Measurements from ENCODE around the gene ACSF3. TPM values are rescaled to one million over a fixed set of nuclear protein-coding genes. Genes with fewer than 3 reads are reported as not detected.
A peak's percentile ranks its signal among the peaks of the same experiment; 100 is the strongest.
"Not testable (repeated sequence)": the region's sequence is repeated elsewhere in the genome, so short reads cannot be mapped to it uniquely, and the experiment has no call there.

Gene ACSF3
- total and polyA plus RNA-seq, 7 donors: 13.4 to 26.5 (median 16.2) TPM

- intact Hi-C loops (cut with DNase I): no loop called here
- Histone ChIP-seq H3K4me3 (no peak overlapping the region), H3K9me3 (no peaks in the 10 kb centered on the region), H3K27ac (no peak overlapping the region), H3K4me1 (no peaks in the 10 kb centered on the region), H3K36me3 (ENCODE audit: insufficient read depth in 1 of 2, low read depth in 1 of 2) (peaks cover 0 to 63% of the 10 kb centered on the region in 2 donors), H3K27me3 (ENCODE audit: insufficient read depth in 3 of 3, low read length in 2 of 3) (no peaks in the 10 kb centered on the region)
- 72 to 84% (median 79%) methylated on average over 19 of the region's 19 CpGs for WGBS, 3 donors
- DNase-seq (peak in 1 of 2 donors; percentile 50), ATAC-seq (peak in 3 of 4 donors; percentile 5 to 33 (median 16))
- no peak for TF ChIP-seq CTCF (IDR thresholded peaks at IDR 0.05)
Measured at GRCh38 chr16:89187770-89188392, 94.2 kb downstream of the ACSF3 start.

DNA sequence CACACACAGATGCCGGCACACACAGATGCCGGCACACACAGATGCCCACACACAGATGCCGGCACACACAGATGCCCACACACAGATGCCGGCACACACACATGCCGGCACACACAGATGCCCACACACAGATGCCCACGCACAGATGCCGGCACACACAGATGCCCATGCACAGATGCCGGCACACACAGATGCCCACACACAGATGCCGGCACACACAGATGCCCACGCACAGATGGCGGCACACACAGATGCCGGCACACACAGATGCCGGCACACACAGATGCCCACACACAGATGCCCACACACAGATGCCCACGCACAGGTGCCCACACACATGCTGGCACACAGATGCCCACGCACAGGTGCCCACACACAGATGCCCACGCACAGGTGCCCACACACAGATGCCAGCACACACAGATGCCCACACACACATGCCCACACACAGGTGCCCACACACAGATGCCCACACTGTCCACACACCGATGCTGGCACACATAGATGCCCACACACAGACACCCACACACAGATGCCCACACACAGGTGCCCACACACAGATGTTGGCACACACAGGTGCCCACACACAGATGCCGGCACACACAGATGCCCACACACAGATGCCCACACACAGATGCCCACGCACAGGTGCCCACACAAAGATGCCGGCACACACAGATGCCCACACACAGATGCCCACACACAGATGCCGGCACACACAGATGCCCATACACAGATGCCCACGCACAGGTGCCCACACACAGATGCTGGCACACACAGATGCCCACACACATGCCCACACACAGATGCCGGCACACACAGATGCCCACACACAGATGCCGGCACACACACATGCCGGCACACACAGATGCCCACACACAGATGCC lies 95.1 kb downstream of the ACSF3 start:
- H3K4me1 ChIP-seq; H3K9me3 ChIP-seq; H3K4me3 ChIP-seq; ATAC-seq; DNase-seq; H3K27ac ChIP-seq; H3K27me3 ChIP-seq (ENCODE audit: insufficient read depth in 3 of 3, low read length in 2 of 3); intact Hi-C loops (cut with DNase I): not testable (repeated sequence)
- 87 to 95% (median 88%) methylated on average over 25 of the region's 25 CpGs for WGBS, 3 donors
- H3K36me3 ChIP-seq (ENCODE audit: insufficient read depth in 1 of 2, low read depth in 1 of 2): peaks cover 0 to 60% of the 10 kb centered on the region in 2 donors

DNA sequence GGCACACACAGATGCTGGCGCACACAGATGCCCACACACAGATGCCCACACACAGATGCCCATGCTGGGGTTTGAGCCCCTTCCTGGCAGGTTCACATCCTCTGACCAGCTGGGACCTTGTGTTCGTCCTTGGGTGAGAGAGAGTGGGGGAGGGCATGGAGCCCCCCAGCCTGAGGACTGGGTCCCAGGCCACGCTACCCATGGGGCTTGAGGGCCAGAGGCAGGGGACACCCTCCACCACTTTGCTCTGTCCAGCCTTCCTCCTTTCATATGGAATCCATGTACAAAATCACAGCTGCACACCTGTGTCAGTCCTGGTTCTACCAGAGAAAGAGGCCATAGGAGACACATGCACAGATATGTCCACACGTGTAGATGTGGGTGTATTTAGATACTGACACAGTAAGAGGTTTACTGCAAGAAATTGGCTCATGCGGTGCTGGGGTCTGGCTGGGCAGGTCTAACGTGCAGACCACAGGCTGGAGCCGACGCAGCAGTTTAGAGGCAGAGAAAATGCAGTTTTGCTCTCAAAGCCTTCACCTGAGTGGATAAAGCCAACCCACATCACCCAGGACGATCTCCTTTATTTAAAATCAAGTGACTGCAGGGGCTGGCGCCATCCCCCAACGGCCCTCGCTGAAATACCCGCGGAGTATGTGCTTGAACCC lies 95.8 kb downstream of the ACSF3 start:
- intact Hi-C loops (cut with DNase I): no loop called here
- ATAC-seq: no peak
- Histone ChIP-seq H3K27ac (no peak overlapping the region), H3K36me3 (ENCODE audit: insufficient read depth in 1 of 2, low read depth in 1 of 2) (peaks cover 0 to 60% of the 10 kb centered on the region in 2 donors), H3K4me1 (no peaks in the 10 kb centered on the region), H3K9me3 (no peaks in the 10 kb centered on the region), H3K4me3 (no peak overlapping the region), H3K27me3 (ENCODE audit: insufficient read depth in 3 of 3, low read length in 2 of 3) (no peaks in the 10 kb centered on the region)
- DNase-seq: peak in 1 of 2 donors; percentile 41
- 72 to 76% (median 75%) methylated on average over 14 of the region's 14 CpGs for WGBS, 3 donors
- no peak for TF ChIP-seq CTCF (IDR thresholded peaks at IDR 0.05)

DNA sequence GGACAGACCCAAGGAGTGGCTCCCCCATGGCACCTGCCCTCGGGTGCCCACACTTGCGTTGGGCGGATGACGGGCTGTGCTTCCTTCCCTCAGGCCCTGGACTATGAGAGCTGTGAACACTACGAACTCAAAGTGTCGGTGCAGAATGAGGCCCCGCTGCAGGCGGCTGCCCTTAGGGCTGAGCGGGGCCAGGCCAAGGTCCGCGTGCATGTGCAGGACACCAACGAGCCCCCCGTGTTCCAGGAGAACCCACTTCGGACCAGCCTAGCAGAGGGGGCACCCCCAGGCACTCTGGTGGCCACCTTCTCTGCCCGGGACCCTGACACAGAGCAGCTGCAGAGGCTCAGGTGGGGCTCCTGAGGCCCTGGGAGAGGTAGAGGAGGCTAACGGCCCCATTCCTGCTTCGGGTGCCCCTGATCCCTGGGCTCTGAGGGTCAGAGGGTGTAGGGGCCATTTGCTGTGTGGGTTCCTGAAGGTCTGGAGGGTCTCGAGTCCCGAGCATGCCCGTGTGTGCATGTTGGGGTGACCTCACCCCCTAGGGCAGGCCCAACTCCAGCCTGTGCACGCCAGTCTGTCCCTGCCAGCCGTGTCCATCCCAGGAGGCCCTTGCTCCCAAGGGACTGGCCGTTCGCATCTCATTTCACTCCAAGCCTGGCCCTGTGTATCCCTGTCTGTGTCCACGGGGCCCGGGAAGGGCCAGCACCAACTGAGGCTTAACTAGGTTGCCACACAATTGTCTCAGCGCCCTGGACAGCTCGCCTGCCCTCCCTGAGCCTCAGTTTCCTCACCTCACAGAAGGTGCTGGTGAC lies 96.7 kb downstream of the ACSF3 start:
- Histone ChIP-seq H3K27me3 (ENCODE audit: insufficient read depth in 3 of 3, low read length in 2 of 3) (no peaks in the 10 kb centered on the region), H3K4me1 (no peaks in the 10 kb centered on the region), H3K4me3 (no peak overlapping the region), H3K9me3 (no peaks in the 10 kb centered on the region), H3K36me3 (ENCODE audit: insufficient read depth in 1 of 2, low read depth in 1 of 2) (peaks cover 0 to 58% of the 10 kb centered on the region in 2 donors), H3K27ac (no peak overlapping the region)
- no peak for TF ChIP-seq CTCF (IDR thresholded peaks at IDR 0.05)
- intact Hi-C loops (cut with DNase I): no loop called here
- DNase-seq (peak in 1 of 2 donors; percentile 54), ATAC-seq (peak in 2 of 4 donors; percentile 7 to 8)
- 64 to 72% (median 67%) methylated on average over 28 of the region's 28 CpGs for WGBS, 3 donors
